ENCODE data around the gene GALNT2.

The GALNT2 gene

DNA sequence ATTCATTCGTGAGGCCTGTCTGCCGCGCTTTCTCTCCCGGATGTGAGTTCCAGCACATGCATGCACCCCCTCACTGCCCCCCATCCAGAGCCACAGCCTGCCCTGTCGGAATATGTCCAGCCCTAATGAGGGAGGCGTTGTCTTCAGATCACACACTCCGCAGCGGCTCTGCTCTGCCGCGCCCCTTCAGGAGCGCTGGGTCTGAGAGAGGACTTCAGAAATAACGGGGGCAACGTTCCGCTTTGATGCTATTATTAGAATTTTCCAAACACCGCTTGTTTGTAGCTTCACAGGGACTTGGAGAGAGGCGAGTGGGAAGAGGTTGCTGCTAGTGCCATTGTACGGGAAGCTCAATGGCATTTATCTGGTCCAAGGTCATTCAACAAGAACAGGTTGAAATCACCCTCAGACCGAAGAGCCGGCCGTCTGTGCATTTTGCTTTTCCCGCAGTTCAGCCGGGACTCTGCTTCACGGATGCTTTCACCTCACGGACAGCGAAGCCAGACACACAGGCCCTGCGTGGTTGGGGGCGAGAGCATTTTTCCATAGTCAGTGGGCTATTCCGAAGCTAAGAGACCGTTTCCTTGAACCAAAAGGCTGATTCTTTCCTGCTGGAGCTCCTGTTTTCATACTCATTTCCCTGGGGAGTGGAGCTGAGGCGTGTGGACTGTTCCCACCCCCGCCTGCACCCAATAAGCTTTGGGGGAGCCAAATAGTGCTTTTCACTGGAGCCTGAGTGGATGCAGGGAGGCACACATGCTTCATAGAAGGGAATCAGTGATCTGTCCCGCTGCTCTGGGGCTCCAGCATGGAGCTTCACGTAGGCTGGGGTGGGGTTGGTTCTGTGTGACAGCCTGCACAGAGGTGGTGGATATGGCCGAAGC, 69.7 kb downstream of the GALNT2 start:
- Histone ChIP-seq H4K20me1 (ENCODE audit: insufficient read depth, low read length, poor library complexity, severe bottlenecking) (peaks cover 64% of the 10 kb centered on the region), H3K9ac (ENCODE audit: low read depth, low read length, poor library complexity, severe bottlenecking) (no peak overlapping the region), H3K9me3 (ENCODE audit: insufficient read depth, low read depth, low read length) (no peaks in the 10 kb centered on the region), H3K4me1 (ENCODE audit: insufficient read depth, low read length, poor library complexity, severe bottlenecking) (peaks cover 13% of the 10 kb centered on the region), H3K4me3 (ENCODE audit: low read length, poor library complexity, severe bottlenecking) (no peak overlapping the region), H3K36me3 (ENCODE audit: insufficient read depth, low read length) (peaks cover 40% of the 10 kb centered on the region; the same call in 1 of the 2 replicates), H2AFZ (ENCODE audit: low read length) (no peak overlapping the region), H3F3A (ENCODE audit: low read depth) (no peaks in the 10 kb centered on the region), H3K79me2 (ENCODE audit: insufficient read depth, low read length) (peaks cover 100% of the 10 kb centered on the region), H3K27me3 (ENCODE audit: insufficient read depth, low read length, poor library complexity, severe bottlenecking) (no peaks in the 10 kb centered on the region), H3K4me2 (ENCODE audit: low read depth, low read length, poor library complexity, severe bottlenecking) (no peak overlapping the region), H3K9me2 (replicated peaks; ENCODE audit: low read depth, low read length) (no peaks in the 10 kb centered on the region)
- TF ChIP-seq, protein P1, sequence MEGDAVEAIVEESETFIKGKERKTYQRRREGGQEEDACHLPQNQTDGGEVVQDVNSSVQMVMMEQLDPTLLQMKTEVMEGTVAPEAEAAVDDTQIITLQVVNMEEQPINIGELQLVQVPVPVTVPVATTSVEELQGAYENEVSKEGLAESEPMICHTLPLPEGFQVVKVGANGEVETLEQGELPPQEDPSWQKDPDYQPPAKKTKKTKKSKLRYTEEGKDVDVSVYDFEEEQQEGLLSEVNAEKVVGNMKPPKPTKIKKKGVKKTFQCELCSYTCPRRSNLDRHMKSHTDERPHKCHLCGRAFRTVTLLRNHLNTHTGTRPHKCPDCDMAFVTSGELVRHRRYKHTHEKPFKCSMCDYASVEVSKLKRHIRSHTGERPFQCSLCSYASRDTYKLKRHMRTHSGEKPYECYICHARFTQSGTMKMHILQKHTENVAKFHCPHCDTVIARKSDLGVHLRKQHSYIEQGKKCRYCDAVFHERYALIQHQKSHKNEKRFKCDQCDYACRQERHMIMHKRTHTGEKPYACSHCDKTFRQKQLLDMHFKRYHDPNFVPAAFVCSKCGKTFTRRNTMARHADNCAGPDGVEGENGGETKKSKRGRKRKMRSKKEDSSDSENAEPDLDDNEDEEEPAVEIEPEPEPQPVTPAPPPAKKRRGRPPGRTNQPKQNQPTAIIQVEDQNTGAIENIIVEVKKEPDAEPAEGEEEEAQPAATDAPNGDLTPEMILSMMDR (conservative IDR thresholded peaks at IDR 0.05; ENCODE audit: low read length): no peak
- TF ChIP-seq EZH2phosphoT487 (IDR thresholded peaks at IDR 0.05; ENCODE audit: borderline replicate concordance): no peak

DNA sequence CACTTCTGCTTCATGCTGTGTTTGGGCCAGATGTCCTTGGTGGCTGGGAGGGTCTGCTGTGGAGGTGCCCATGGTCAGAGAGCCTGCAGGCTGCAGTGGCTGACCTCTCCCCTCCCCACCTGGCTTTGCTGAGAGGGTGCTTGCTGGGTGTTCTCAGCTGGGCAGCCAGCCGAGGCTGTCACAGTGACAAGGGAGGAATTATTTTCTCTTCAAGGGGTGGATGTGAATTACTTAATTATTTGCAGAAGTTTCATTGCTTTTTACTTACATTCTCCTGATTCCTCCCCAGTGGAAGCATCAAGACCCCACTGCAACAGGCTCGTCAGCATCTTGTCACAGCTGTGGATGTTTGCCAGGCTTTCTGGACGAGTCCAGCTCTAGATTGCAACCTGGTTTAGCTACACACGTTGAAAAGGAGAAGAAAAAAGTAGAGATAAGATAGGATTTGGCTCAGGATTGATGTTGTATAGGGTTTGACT, 70.3 kb downstream of the GALNT2 start:
- Histone ChIP-seq H3K9me2 (replicated peaks; ENCODE audit: low read depth, low read length) (no peaks in the 10 kb centered on the region), H3K9ac (ENCODE audit: low read depth, low read length, poor library complexity, severe bottlenecking) (no peak overlapping the region), H3K79me2 (ENCODE audit: insufficient read depth, low read length) (peaks cover 100% of the 10 kb centered on the region), H3K36me3 (ENCODE audit: insufficient read depth, low read length) (peaks cover 40% of the 10 kb centered on the region; the same call in 1 of the 2 replicates), H3K27me3 (ENCODE audit: insufficient read depth, low read length, poor library complexity, severe bottlenecking) (no peaks in the 10 kb centered on the region), H3K4me2 (ENCODE audit: low read depth, low read length, poor library complexity, severe bottlenecking) (no peak overlapping the region), H4K20me1 (ENCODE audit: insufficient read depth, low read length, poor library complexity, severe bottlenecking) (peaks cover 65% of the 10 kb centered on the region), H2AFZ (ENCODE audit: low read length) (no peak overlapping the region), H3F3A (ENCODE audit: low read depth) (no peaks in the 10 kb centered on the region), H3K4me3 (ENCODE audit: low read length, poor library complexity, severe bottlenecking) (no peak overlapping the region), H3K9me3 (ENCODE audit: insufficient read depth, low read depth, low read length) (no peaks in the 10 kb centered on the region), H3K4me1 (ENCODE audit: insufficient read depth, low read length, poor library complexity, severe bottlenecking) (peaks cover 11% of the 10 kb centered on the region)
- TF ChIP-seq, protein P1 (conservative IDR thresholded peaks at IDR 0.05; ENCODE audit: low read length): no peak
- TF ChIP-seq EZH2phosphoT487 (IDR thresholded peaks at IDR 0.05; ENCODE audit: borderline replicate concordance): no peak

DNA sequence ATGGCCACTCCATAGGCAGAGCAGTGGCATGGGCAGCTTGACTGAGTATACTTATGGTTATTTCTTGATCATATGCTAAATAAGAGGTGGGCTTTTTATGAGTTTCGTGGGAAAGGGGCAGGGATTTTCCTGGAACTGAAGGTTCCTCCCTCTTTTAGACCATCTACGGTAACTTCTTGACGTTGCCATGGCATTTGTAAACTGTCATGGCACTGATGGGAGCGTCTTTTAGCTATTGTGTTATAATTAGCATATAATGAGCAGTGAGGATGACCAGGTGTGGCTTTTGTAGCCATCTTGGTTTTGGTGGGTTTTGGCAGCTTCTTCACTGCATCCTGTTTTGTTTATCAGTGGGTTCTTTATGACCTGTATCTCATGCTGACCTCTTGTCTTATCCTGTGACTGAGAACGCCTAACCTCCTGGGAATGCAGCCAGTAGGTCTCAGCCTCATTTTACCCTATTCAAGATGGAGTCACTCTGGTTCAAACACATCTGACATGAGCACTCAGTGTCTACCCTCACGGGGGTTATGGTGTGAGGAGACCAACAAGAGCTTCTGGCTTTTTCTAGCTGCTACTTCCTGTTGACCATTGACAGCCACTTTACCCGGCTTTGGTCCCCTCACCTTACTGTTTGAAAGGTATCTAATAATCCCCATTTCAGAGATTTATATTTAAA, 71.7 kb downstream of the GALNT2 start:
- TF ChIP-seq, protein P1 (conservative IDR thresholded peaks at IDR 0.05; ENCODE audit: low read length): no peak
- TF ChIP-seq EZH2phosphoT487 (IDR thresholded peaks at IDR 0.05; ENCODE audit: borderline replicate concordance): no peak
- no peaks in the 10 kb centered on the region for H3K9me2 ChIP-seq (replicated peaks; ENCODE audit: low read depth, low read length)
- peaks cover 44% of the 10 kb centered on the region; the same call in 1 of the 2 replicates for H3K36me3 ChIP-seq (ENCODE audit: insufficient read depth, low read length)
- peaks cover 100% of the 10 kb centered on the region for H3K79me2 ChIP-seq (ENCODE audit: insufficient read depth, low read length)
- peaks cover 15% of the 10 kb centered on the region for H3K4me1 ChIP-seq (ENCODE audit: insufficient read depth, low read length, poor library complexity, severe bottlenecking)
- H3F3A ChIP-seq (ENCODE audit: low read depth): no peaks in the 10 kb centered on the region
- H2AFZ ChIP-seq (ENCODE audit: low read length): no peak overlapping the region
- no peaks in the 10 kb centered on the region for H3K27me3 ChIP-seq (ENCODE audit: insufficient read depth, low read length, poor library complexity, severe bottlenecking)
- H3K9ac ChIP-seq (ENCODE audit: low read depth, low read length, poor library complexity, severe bottlenecking): no peak overlapping the region
- H4K20me1 ChIP-seq (ENCODE audit: insufficient read depth, low read length, poor library complexity, severe bottlenecking): peaks cover 66% of the 10 kb centered on the region
- H3K4me2 ChIP-seq (ENCODE audit: low read depth, low read length, poor library complexity, severe bottlenecking): no peak overlapping the region
- H3K4me3 ChIP-seq (ENCODE audit: low read length, poor library complexity, severe bottlenecking): no peak overlapping the region
- H3K9me3 ChIP-seq (ENCODE audit: insufficient read depth, low read depth, low read length): no peaks in the 10 kb centered on the region
